ENCODE data around the gene PTGFRN.
"Not testable (repeated sequence)": the region's sequence is repeated elsewhere in the genome, so short reads cannot be mapped to it uniquely, and the experiment has no call there.

PTGFRN gene

DNA sequence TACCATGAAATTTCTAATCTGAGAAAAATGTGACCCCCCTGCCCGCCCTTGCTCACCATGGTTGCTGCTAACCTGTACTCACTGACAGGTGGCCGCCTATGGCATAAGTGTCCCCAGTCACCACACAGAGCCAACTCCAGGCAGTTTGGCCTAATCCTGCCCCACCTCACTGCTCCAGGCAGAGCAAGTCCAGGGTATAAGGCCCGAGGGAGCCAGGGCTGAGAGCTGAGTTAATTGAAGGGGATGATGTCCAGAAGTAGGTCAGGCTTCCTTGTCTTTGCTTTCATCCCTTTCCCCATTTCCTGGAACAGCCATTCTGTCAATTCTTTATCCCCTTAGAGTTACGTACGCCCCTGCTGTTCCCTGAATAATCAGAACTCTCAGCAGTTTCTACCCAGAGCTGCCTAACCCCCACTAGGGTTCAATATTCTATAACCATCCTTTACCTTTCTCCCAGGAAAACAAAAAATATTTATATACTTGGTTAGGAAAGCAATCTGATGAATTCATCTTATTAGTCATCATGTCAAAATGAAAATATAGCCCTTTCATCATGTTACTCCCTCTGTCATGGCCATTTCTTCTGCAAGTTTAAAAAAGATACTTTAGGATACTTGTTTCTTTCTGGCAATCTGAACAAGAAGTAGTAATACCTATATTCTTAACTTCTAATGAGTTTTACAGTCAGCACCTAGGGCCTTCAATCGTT lies 62.4 kb downstream of the PTGFRN start:
- DNase-seq (ENCODE audit: low read depth), result no peak

- no peak for DNase-seq (ENCODE audit: low read depth)
Measured at GRCh38 chr1:116972674-116973030, 62.9 kb downstream of the PTGFRN start.

- not testable (repeated sequence) for DNase-seq (ENCODE audit: low read depth)
Measured at GRCh38 chr1:116980309-116980708, 70.6 kb downstream of the PTGFRN start.

GRCh38 chr1:116981521-116982037 lies 71.9 kb downstream of the PTGFRN start:
- no peak for DNase-seq (ENCODE audit: low read depth)

- DNase-seq (ENCODE audit: low read depth), result no peak
Measured at GRCh38 chr1:116982319-116983004, 72.7 kb downstream of the PTGFRN start.

GRCh38 chr1:116983112-116983511 lies 73.4 kb downstream of the PTGFRN start:
- no peak for DNase-seq (ENCODE audit: low read depth)

DNA sequence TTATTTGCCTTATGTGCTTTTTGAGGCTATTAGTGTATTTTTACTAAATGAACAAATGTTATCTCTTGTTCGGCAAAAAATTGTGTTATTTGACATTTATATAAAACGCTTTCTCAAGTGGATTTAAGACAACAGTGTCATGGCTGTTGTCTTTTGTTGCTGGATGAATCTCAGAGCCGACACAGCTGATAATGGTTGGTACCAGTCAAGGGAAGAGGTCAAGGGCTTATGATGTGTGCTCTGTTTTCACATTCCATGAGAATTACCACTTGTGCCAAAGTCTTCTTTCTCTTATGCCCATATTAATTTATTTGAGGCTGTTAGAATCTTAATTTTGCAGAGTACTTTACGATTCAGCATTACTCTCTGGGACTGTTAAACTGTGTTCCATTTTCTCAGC lies 74.0 kb downstream of the PTGFRN start:
- no peak for DNase-seq (ENCODE audit: low read depth)

DNA sequence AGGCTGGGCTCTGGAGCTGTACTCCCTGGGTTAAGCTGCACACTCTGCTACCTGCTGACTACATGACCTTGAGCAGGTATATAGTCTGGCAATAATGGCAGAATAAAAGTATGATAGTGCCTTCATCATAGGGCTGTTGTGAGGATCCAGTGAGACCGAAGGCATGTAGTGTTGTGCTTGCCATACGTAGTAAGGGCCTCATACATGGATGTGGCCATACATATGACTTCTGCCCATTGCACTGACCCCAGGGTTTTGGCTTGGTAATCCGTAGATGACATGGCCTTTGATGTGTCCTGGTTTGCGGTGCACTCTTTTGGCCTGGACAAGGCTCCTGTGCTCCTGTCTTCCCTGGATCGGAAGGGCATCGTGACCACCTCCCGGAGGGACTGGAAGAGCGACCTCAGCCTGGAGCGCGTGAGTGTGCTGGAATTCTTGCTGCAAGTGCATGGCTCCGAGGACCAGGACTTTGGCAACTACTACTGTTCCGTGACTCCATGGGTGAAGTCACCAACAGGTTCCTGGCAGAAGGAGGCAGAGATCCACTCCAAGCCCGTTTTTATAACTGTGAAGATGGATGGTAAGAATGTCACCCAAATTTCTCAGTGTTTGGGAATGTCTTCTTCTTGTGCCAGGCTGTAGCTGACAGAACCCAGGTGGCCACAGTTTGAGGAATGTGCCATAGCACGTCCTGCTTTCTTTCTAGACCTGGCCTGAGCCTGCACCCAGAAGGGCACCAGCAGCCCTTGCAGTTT lies 74.9 kb downstream of the PTGFRN start:
- no peak for DNase-seq (ENCODE audit: low read depth)

- DNase-seq (ENCODE audit: low read depth), result peak; percentile 20
Measured at GRCh38 chr1:116986421-116987255, 76.9 kb downstream of the PTGFRN start.

DNA sequence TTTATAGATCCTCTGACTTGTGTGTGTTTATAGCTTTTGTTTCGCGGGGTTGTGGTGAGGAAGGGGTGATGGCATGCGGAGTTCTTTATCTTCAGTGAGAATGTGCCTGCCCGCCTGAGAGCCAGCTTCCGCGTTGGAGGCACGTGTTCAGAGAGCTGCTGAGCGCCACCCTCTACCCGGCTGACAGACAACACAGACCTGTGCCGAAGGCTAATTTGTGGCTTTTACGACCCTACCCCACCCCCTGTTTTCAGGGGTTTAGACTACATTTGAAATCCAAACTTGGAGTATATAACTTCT lies 77.5 kb downstream of the PTGFRN start:
- peak; percentile 59 for DNase-seq (ENCODE audit: low read depth)

- DNase-seq (ENCODE audit: low read depth), result no peak
Measured at GRCh38 chr1:116988248-116988647, 78.5 kb downstream of the PTGFRN start.

DNA sequence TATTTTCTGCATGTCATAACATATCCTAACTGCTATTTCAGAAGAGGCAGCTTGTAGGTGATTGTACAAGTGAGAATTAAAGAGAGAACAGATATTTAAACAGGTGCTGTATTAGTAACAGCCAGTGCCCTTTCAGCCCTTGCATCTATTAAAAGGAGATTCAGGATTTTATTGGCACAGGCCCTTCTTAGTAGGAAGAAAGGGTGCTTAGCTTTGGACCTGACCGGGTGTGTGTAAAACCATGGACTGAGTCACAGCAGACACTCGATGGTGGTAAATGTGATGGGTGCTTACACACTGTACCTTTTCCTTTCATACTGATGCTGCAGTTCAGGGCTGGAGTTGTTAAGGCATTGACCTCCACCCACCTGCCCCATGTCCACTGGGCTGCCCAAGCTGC lies 79.2 kb downstream of the PTGFRN start:
- no peak for DNase-seq (ENCODE audit: low read depth)

DNA sequence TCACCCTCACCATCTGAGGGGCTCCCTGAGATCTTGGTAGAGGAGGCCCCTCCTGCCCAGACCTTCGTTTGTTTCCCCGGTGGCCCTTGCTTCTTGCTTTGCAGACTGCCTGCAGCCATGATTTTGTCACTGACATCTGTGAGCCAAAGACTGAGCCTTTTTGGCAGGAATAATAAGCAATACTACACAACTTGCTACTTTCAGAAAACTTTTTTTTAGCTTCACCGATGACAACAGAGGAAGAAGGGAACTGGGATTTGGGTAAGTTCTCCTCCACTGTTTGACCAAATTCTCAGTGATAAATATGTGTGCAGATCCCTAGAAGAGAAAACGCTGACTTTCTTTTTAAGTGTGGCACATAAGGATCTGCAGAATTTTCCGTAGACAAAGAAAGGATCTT lies 80.1 kb downstream of the PTGFRN start:
- DNase-seq (ENCODE audit: low read depth), result no peak

DNA sequence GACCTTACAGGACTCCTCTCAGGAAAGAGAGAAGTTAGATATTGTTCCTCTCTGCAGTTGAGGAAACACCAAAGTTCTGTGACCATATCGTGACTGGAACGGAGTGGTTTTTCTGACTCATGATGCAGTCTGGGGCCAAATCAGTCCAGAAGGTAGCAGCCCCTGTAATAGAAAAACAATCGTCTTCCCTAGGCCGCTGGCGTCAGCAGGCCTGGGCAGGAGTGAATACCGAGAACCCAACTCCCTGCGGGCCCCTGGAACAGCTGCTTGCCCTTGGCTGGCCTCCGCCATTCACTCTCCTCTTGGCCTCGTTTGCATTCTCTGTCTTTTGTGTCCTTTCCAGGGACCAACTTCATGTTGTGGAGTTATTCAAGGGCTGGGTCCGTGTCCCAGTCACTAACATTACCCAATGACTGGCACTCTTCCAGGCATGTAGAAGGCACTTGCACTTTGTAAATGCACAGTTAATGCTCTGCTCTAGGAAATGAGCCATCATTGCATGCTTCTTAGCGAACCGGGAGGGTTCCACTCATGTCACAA lies 81.0 kb downstream of the PTGFRN start:
- no peak for DNase-seq (ENCODE audit: low read depth)

GRCh38 chr1:116991171-116991845 lies 81.6 kb downstream of the PTGFRN start:
- no peak for DNase-seq (ENCODE audit: low read depth)

GRCh38 chr1:116991918-116992317 lies 82.2 kb downstream of the PTGFRN start:
- no peak for DNase-seq (ENCODE audit: low read depth)

- DNase-seq (ENCODE audit: low read depth), result no peak
Measured at GRCh38 chr1:116993286-116993685, 83.6 kb downstream of the PTGFRN start.

- no peak for DNase-seq (ENCODE audit: low read depth)
Measured at GRCh38 chr1:116994411-116994810, 84.7 kb downstream of the PTGFRN start.

GRCh38 chr1:116997066-116997465 lies 87.3 kb downstream of the PTGFRN start:
- DNase-seq (ENCODE audit: low read depth), result no peak

- DNase-seq (ENCODE audit: low read depth), result no peak
Measured at GRCh38 chr1:116997636-116998035, 87.9 kb downstream of the PTGFRN start.

DNA sequence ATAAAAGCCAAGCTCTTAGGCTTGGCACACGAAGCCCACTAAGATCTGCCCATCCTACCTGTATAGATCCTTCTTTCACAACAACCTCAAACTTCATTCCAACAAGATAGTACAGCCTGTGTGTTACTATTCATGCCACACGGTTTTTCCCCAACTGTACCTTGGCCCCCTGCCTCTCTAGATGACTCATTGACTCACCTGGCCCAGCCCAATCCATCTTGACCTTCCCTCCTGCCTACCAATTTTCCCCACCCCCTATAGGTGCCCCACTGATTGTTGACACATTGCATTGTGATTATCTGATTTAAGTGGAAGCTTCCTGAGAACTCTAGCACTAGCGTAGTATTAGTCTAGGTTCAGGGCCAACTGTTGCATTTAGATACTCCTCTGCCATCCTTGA lies 89.9 kb downstream of the PTGFRN start:
- no peak for DNase-seq (ENCODE audit: low read depth)

Measured in activated T-helper 1 cell treated with Interleukin-2 at 50 U/mL for 16 hours (primary cell).